ENCODE measurements around the gene ADAM8.

DNA sequence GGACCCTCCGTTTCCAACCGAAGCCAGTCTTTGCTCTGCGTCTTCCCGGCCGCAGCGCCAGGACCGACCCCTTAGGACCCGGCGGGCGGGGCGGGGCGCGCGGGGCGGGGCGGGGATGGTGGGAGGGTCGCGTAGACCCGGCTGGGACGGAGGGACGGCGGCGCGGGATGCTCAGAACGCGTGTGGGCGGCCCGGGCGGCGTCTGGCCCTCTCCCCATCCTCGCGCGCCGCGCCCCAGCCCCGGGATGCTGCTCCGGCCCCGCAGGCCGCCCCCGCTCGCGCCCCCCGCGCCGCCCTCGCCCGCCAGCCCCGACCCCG is 46.7 kb downstream of the ADAM8 start, which contains the start of gene UTF1:
- TF ChIP-seq POLR2A (IDR thresholded peaks at IDR 0.05) (no peak), CTCF (IDR thresholded peaks at IDR 0.05) (no peak)
